ENCODE measurements around the gene CAMK2A. TPM values are rescaled to one million over a fixed set of nuclear protein-coding genes. Genes with fewer than 3 reads are reported as not detected.

CAMK2A gene
- total RNA-seq, 1 experiment from 2014 or later, result 0.33 TPM

- no peak overlapping the region for H2AK5ac ChIP-seq (ENCODE audit: insufficient read length, low read length)
- H3K79me2 ChIP-seq (ENCODE audit: insufficient read depth, low read length), result no peaks in the 10 kb centered on the region
- no CpG with 5 or more reads among the region's 4 CpGs for WGBS (ENCODE audit: extremely low coverage, insufficient read length, low lambda C conversion rate)
- H3K23ac ChIP-seq (ENCODE audit: insufficient read length, low read depth, low read length), result no peak overlapping the region
- Mint-ChIP-seq H3K4me1 (peaks cover 0 to 4% of the 10 kb centered on the region in 2 experiments; a peak in 1 of 4 replicates), H3K27ac (peak overlapping the region in 1 of 3 experiments; percentile 40; a peak in 1 of 7 replicates), H3K36me3 (ENCODE audit: insufficient read depth in 1 of 3, low read depth in 3 of 3) (no peaks in the 10 kb centered on the region), H3K4me3 (no peak overlapping the region), H3K27me3 (ENCODE audit: low read depth) (no peaks in the 10 kb centered on the region; the same call in none of the 2 replicates), H3K9me3 (no peaks in the 10 kb centered on the region)
- H2BK5ac ChIP-seq (ENCODE audit: insufficient read length, low read length), result no peak overlapping the region
- no peak overlapping the region for H2BK20ac ChIP-seq (ENCODE audit: low read depth, low read length, poor library complexity, severe bottlenecking)
- no peak overlapping the region for H3K56ac ChIP-seq (ENCODE audit: insufficient read length, low read depth, low read length)
- no peaks in the 10 kb centered on the region for H3K4me1 ChIP-seq (ENCODE audit: insufficient read depth, low read length)
- TF ChIP-seq CTCF (conservative IDR thresholded peaks at IDR 0.05), result no peak
- no peaks in the 10 kb centered on the region for H3K9me3 ChIP-seq (ENCODE audit: control insufficient read depth, low read depth, low read length)
- H3K9ac ChIP-seq (ENCODE audit: extremely low read depth, insufficient read length, low read length), result no peak overlapping the region
- H2AFZ ChIP-seq (ENCODE audit: low read length), result no peak overlapping the region
- H4K8ac ChIP-seq (replicated peaks; ENCODE audit: insufficient read length, low read depth, low read length), result no peak overlapping the region
- no peak overlapping the region for H4K91ac ChIP-seq (ENCODE audit: insufficient read length, low read depth, low read length)
- no peak overlapping the region for H2BK12ac ChIP-seq (ENCODE audit: insufficient read length, low read depth, low read length)
- H3K4ac ChIP-seq (ENCODE audit: low read depth, low read length), result no peak overlapping the region
- no peaks in the 10 kb centered on the region for H3K23me2 ChIP-seq (ENCODE audit: insufficient read length, low read depth, low read length, poor library complexity, severe bottlenecking)
- H3K27ac ChIP-seq (ENCODE audit: insufficient read length, low read depth, low read length), result no peak overlapping the region
- no peak overlapping the region for H2BK120ac ChIP-seq (ENCODE audit: low read depth, low read length, poor library complexity, severe bottlenecking)
- H3K79me1 ChIP-seq (ENCODE audit: insufficient read depth, low read depth, low read length, poor library complexity, severe bottlenecking), result no peaks in the 10 kb centered on the region
- no peak overlapping the region for H3K18ac ChIP-seq (ENCODE audit: insufficient read length, low read depth, low read length)
- no peak overlapping the region for H2BK15ac ChIP-seq (ENCODE audit: low read depth, low read length)
- H3K27me3 ChIP-seq (ENCODE audit: insufficient read depth, low read length), result no peaks in the 10 kb centered on the region
- no peak for DNase-seq
- no peak overlapping the region for H3K4me2 ChIP-seq (ENCODE audit: insufficient read depth, insufficient read length, low read length)
- no peak overlapping the region for H3T11ph ChIP-seq (ENCODE audit: low read length)
- no peaks in the 10 kb centered on the region for H4K20me1 ChIP-seq (ENCODE audit: control insufficient read depth, insufficient read depth, insufficient read length)
- no peak overlapping the region; the same call in 1 of the 2 replicates for H3K14ac ChIP-seq (ENCODE audit: insufficient read depth, low read length)
- no peak overlapping the region for H4K5ac ChIP-seq (ENCODE audit: insufficient read length, low read depth, low read length)
Measured at GRCh38 chr5:150325426-150325825, 35.9 kb upstream of the CAMK2A start.

All from H9 (cell line).